EH (cell line): ENCODE data around the gene NFIC.
"Not testable (repeated sequence)": the region's sequence is repeated elsewhere in the genome, so short reads cannot be mapped to it uniquely, and the experiment has no call there.

Experiments used
- DNase-seq: peaks from one replicate; pipeline ENCODE4 v3.0.0-alpha.2; 2015; ENCODE audit warnings: low read depth

The NFIC gene

GRCh38 chr19:3423183-3423829 is 56.9 kb downstream of the NFIC start:
- DNase-seq = no peak

GRCh38 chr19:3426433-3426832 is 60.0 kb downstream of the NFIC start:
- no peak for DNase-seq

- not testable (repeated sequence) for DNase-seq
Measured at GRCh38 chr19:3430366-3430680, 63.9 kb downstream of the NFIC start.

GRCh38 chr19:3431760-3432397 is 65.5 kb downstream of the NFIC start:
- no peak for DNase-seq

GRCh38 chr19:3433313-3433712 is 66.9 kb downstream of the NFIC start:
- no peak for DNase-seq

GRCh38 chr19:3433805-3434540 is 67.6 kb downstream of the NFIC start:
- DNase-seq = no peak

- DNase-seq = peak; percentile 95
Measured at GRCh38 chr19:3434630-3435553, 68.5 kb downstream of the NFIC start.

GRCh38 chr19:3440082-3440481 is 73.7 kb downstream of the NFIC start:
- DNase-seq = peak; percentile 24

- no peak for DNase-seq
Measured at GRCh38 chr19:3441089-3441985, 75.0 kb downstream of the NFIC start.

GRCh38 chr19:3441986-3442329 is 75.6 kb downstream of the NFIC start:
- no peak for DNase-seq

- DNase-seq = no peak
Measured at GRCh38 chr19:3442487-3443071, 76.2 kb downstream of the NFIC start.

- DNase-seq = peak; percentile 62
Measured at GRCh38 chr19:3443840-3444694, 77.7 kb downstream of the NFIC start.

- no peak for DNase-seq
Measured at GRCh38 chr19:3444695-3445234, 78.4 kb downstream of the NFIC start.

GRCh38 chr19:3446657-3447056 is 80.3 kb downstream of the NFIC start:
- DNase-seq = not testable (repeated sequence)

- no peak for DNase-seq
Measured at GRCh38 chr19:3448616-3449334, 82.4 kb downstream of the NFIC start.

- peak; percentile 100 for DNase-seq
Measured at GRCh38 chr19:3450796-3451411, 84.5 kb downstream of the NFIC start.

- no peak for DNase-seq
Measured at GRCh38 chr19:3451451-3451866, 85.1 kb downstream of the NFIC start.

- DNase-seq = no peak
Measured at GRCh38 chr19:3452171-3452941, 86.0 kb downstream of the NFIC start.
